Anterior cingulate cortex (tissue), 58 donors: ENCODE measurements around the gene MGLL.

Experiments
- DNase-seq, 58 donors: peaks; one replicate each; lab custom pipeline; 2025; lab: John Stamatoyannopoulos, UW

MGLL gene

GRCh38 chr3:127815001-127815400, 7.3 kb downstream of the MGLL start:
- no peak for DNase-seq

- DNase-seq = peak in 2 of 58 donors; percentile 13 to 32
These were observed 8.0 kb downstream of the MGLL start for GRCh38 chr3:127814325-127814781.

GRCh38 chr3:127812151-127812550, 10.2 kb downstream of the MGLL start:
- DNase-seq = no peak

GRCh38 chr3:127811717-127812116, 10.6 kb downstream of the MGLL start:
- DNase-seq = no peak

GRCh38 chr3:127809611-127810010, 12.7 kb downstream of the MGLL start:
- DNase-seq = no peak

- DNase-seq = no peak
These were observed 13.1 kb downstream of the MGLL start for GRCh38 chr3:127809211-127809610.

- no peak for DNase-seq
These were observed 14.1 kb downstream of the MGLL start for GRCh38 chr3:127808197-127808596.

GRCh38 chr3:127805026-127805753, 17.1 kb downstream of the MGLL start:
- peak in 4 of 58 donors; percentile 23 to 72 (median 42) for DNase-seq

- no peak for DNase-seq
These were observed 18.2 kb downstream of the MGLL start for GRCh38 chr3:127804141-127804540.

GRCh38 chr3:127803619-127804018, 18.7 kb downstream of the MGLL start:
- no peak for DNase-seq

- no peak for DNase-seq
These were observed 19.7 kb downstream of the MGLL start for GRCh38 chr3:127802606-127803005.

- no peak for DNase-seq
These were observed 20.5 kb downstream of the MGLL start for GRCh38 chr3:127801731-127802313.

- no peak for DNase-seq
These were observed 21.8 kb downstream of the MGLL start for GRCh38 chr3:127800508-127800907.

GRCh38 chr3:127799476-127800222, 22.7 kb downstream of the MGLL start:
- DNase-seq = no peak

GRCh38 chr3:127798716-127799115, 23.6 kb downstream of the MGLL start:
- no peak for DNase-seq

GRCh38 chr3:127796831-127797150, 25.5 kb downstream of the MGLL start:
- peak in 2 of 58 donors; percentile 26 to 38 for DNase-seq

- no peak for DNase-seq
These were observed 26.1 kb downstream of the MGLL start for GRCh38 chr3:127796045-127796830.

GRCh38 chr3:127794972-127795371, 27.3 kb downstream of the MGLL start:
- no peak for DNase-seq

GRCh38 chr3:127794402-127794801, 27.9 kb downstream of the MGLL start:
- no peak for DNase-seq

GRCh38 chr3:127792541-127793292, 29.6 kb downstream of the MGLL start:
- DNase-seq = peak in 1 of 58 donors; percentile 26
